GM12865 (cell line): ENCODE data around the gene ARMC2.

ENCODE experiments used
- DNase-seq: peaks from one replicate; pipeline ENCODE4 v3.0.0; 2010; ENCODE audit warnings: low read depth
- H3K4me3 ChIP-seq: 2 replicates; pipeline ENCODE4 v1.5.1; 2011; ENCODE audit warnings: mild to moderate bottlenecking, low read depth, low read length, control low read depth
- TF ChIP-seq, protein P1 (sequence below): IDR thresholded peaks from 2 replicates; pipeline ENCODE4 v1.5.1; 2011; ENCODE audit warnings: low read length, control low read depth, low read depth, inconsistent platforms; ENCODE audit not compliant: insufficient read depth; ENCODE audit errors: missing control alignments

Gene ARMC2

DNA sequence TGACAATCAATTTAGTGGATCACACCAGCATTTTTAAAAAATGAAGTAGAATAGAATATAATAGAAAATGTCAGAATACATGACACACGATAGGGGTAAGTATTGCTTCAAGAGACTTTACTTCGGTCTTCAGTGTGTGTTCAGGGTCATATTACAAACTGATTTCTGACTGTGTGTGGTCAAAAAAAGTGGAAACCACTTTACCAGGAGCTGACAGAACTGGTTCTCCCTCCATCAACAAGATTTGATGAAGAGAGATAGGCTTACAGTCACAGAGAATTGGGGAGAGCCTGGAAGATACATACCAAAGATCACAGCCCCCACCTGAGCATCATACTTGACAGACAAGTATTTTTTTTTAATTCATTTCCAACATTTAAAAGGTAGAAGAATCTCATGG is 21.7 kb downstream of the ARMC2 start:
- H3K4me3 ChIP-seq: no peak overlapping the region
- no peak for DNase-seq
- TF ChIP-seq, protein P1, sequence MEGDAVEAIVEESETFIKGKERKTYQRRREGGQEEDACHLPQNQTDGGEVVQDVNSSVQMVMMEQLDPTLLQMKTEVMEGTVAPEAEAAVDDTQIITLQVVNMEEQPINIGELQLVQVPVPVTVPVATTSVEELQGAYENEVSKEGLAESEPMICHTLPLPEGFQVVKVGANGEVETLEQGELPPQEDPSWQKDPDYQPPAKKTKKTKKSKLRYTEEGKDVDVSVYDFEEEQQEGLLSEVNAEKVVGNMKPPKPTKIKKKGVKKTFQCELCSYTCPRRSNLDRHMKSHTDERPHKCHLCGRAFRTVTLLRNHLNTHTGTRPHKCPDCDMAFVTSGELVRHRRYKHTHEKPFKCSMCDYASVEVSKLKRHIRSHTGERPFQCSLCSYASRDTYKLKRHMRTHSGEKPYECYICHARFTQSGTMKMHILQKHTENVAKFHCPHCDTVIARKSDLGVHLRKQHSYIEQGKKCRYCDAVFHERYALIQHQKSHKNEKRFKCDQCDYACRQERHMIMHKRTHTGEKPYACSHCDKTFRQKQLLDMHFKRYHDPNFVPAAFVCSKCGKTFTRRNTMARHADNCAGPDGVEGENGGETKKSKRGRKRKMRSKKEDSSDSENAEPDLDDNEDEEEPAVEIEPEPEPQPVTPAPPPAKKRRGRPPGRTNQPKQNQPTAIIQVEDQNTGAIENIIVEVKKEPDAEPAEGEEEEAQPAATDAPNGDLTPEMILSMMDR: no peak

DNA sequence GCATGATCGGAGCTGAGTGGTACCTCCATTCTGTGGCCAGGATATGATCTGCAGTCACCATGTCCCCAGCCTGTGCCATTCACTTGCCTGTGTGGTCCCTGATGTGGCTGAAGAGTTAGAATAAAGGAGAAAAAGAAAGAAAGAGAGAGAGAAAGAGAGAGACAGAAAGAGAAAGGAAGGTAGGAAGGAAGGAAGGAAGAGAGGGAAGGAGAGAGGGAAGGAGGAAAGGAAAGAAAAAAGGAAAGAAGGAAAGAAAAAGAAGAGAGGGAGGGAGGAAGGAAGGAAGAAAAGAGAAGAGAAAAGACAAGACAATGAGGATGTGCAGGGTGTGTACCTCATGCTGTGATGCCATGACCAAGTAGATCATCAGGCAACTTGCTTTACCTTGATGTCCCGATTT is 22.1 kb downstream of the ARMC2 start:
- TF ChIP-seq, protein P1: no peak
- no peak for DNase-seq
- H3K4me3 ChIP-seq: no peak overlapping the region

DNA sequence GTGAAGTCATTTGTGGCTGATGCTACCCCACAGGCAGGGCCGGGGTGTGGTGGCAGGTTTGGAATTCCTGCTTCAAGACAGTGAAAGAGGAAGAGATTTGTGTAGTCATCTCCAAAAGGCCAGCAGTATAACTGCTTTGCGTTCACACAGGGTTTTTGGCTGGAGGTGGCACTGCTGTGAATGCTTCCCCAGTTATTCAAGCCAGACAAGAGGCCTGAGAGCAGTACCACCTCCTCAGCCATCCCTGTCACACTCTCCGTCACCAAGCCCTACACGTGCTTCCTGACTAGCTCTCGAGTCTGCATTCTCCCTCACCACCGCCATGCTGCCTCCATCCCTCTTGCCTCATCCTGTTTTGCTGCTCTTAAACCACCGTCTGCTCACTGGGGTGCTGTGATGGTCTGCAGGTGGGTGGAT is 23.9 kb downstream of the ARMC2 start:
- H3K4me3 ChIP-seq: no peak overlapping the region
- TF ChIP-seq, protein P1: no peak
- no peak for DNase-seq

DNA sequence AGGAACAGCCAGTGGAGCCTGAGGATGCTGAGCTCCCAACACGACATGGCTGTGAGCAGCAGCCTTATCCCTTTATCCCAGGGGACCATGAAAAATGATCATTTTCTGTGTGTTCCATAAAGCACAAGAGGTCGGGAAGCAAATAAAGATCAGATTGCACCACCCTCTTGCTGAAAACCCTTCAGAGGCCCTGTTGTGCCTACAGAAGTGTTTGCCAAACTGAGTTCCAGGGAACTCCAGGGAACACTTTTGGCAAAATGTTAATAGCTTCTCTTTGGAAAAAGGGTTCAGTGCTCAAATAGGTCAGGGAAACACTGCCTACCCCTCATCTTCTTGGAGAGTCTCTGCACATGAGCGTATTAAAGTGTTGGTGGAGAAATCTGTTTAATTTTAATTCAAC is 24.4 kb downstream of the ARMC2 start:
- TF ChIP-seq, protein P1: no peak
- H3K4me3 ChIP-seq: no peak overlapping the region
- DNase-seq: no peak

DNA sequence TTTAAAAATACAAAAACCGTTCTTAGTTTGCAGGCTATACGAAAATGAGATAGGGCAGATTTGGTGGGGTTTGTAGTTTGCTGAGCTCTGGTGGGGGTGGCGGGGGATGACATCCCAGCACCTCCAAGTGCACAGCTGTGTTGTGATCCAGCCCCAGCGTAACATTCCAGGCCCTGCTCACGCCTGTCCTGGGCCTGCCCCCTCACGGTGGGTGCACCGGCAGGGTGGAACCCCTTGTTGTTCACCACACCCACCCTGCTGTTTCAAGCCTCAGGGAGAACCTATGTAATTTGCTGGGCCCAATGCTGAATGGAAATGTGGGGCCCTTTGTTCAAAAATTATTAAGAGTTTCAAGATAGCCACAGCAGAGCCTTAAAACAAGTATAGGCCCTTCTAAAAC is 25.0 kb downstream of the ARMC2 start:
- DNase-seq: no peak
- H3K4me3 ChIP-seq: no peak overlapping the region
- TF ChIP-seq, protein P1: no peak

DNA sequence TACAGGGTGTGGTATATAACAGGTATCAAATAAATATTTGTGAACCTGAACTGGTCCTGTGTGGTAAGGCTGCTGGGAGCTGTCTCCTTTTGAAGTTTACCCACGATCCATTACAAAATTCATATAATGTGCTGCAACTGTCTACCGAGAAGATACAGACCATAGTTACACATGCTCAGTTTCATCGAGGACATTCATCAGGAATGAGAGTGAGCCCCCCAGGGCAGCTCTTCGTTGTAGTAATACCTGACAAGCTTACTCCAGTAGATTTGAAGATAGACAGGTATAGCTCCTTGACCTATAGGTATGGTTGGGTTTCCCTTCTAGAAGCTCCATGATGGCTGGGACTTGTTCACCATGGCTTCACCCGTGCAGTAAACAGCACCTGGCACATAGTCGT is 25.7 kb downstream of the ARMC2 start:
- TF ChIP-seq, protein P1: no peak
- DNase-seq: no peak
- no peak overlapping the region for H3K4me3 ChIP-seq

DNA sequence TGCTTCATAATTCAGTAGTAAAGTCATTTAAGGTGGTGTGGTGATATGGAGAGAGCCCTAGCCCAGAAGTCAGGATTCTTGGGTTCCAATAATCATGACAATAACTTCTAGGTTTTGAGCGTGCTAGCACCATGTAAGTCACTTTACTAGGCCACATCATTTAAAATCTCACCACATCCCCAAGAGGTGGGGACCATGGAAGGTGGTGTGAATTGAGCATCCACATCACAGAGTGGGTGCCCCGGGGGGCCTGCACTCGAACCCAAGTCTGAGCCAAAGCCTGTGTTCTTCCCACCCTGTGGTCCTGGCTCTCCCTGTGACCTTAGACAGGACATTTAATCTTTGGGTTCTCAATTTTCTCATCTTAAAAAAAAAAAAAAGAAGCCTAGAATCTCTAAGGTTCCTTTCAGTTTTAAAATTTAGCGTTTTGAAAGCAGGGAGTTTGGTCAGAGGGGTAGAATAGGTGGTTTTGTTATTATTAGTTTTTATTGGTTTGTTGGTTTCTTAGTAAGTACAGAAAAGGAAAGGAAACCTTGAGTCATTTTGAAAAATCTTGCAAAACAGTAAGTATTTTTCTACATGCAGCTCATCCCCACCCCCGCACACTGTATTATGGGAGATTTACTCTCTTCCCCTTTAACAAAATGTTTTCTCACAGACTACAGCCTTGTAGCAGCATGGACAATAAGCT is 26.4 kb downstream of the ARMC2 start:
- peak; percentile 79 for DNase-seq
- TF ChIP-seq, protein P1: no peak
- H3K4me3 ChIP-seq: peak overlapping the region; percentile 25; the same call in 1 of the 2 replicates
